Right lobe of liver (tissue), 4 donors: ENCODE measurements around the gene DERA.
"Not testable (repeated sequence)": the region's sequence is repeated elsewhere in the genome, so short reads cannot be mapped to it uniquely, and the experiment has no call there.

ENCODE experiments used
- POLR2A ChIP-seq: fragments of 450-650 bp; IDR thresholded peaks from one replicate; pipeline ENCODE4 v1.6.1; 2017; ENCODE audit warnings: antibody characterized with exemption, mild to moderate bottlenecking
- TF ChIP-seq, protein P1 (sequence below), 4 donors: fragments of 200-600 bp in 3 of 4; fragments of 450-650 bp in 1 of 4; IDR thresholded peaks; one replicate each; pipeline versions ENCODE4 v1.5.1 to v1.8.0; 2016 to 2022; ENCODE audit warnings: antibody characterized with exemption in 4 of 4, mild to moderate bottlenecking in 2 of 4
- donor health status: DM: no; HTN: no; CAD: no.
- donor health status: DM: no; HTN: no; CAD: no.
- donor health status: DM: no; HTN: yes; CAD: no.

DNA sequence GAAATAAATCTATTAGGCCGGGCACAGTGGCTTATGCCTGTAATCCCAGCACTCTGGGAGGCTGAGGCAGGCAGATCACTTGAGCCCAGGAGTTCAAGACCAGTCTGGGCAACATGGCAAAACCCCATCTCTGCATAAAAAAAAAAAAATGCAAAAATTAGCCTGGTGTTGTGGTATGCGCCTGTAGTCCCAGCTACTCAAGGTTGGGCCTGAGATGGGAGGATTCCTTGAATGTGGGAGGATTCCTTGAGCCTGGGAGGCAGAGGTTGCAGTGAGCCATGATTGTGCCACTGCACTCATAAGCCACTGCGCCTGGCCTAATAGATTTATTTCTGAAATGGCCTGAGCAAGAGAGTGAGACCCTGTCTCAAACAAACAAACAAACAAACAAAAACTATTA is 55.9 kb downstream of the DERA start:
- TF ChIP-seq POLR2A: not testable (repeated sequence)
- TF ChIP-seq, protein P1, sequence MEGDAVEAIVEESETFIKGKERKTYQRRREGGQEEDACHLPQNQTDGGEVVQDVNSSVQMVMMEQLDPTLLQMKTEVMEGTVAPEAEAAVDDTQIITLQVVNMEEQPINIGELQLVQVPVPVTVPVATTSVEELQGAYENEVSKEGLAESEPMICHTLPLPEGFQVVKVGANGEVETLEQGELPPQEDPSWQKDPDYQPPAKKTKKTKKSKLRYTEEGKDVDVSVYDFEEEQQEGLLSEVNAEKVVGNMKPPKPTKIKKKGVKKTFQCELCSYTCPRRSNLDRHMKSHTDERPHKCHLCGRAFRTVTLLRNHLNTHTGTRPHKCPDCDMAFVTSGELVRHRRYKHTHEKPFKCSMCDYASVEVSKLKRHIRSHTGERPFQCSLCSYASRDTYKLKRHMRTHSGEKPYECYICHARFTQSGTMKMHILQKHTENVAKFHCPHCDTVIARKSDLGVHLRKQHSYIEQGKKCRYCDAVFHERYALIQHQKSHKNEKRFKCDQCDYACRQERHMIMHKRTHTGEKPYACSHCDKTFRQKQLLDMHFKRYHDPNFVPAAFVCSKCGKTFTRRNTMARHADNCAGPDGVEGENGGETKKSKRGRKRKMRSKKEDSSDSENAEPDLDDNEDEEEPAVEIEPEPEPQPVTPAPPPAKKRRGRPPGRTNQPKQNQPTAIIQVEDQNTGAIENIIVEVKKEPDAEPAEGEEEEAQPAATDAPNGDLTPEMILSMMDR (IDR thresholded peaks at IDR 0.05): not testable (repeated sequence)
